ENCODE results near the gene MED25.

DNA sequence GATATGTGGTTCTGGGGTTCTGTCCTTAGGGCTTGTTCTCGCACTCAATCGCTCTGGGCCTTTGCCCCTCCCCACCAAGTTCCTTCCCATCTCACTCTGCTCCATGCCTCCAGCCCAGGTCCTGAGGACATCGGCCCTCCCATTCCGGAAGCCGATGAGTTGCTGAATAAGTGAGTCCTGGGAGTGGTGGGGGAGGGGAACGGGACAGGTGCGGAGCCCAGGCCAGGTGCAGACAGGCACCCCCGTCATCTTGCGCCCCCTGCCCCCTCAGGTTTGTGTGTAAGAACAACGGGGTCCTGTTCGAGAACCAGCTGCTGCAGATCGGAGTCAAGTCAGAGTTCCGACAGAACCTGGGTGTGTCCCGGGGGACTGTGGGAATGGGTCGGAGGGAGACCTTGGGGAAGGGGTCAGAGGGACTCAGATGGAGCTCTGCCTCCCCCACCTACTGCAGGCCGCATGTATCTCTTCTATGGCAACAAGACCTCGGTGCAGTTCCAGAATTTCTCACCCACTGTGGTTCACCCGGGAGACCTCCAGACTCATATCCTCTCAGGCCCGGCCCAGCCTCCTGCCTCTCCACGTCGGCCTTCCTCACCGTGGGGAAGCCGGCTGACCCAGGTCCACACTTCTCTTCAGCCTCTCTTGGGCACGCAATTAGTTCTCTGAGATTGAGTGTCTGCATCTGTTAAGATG, 15.1 kb upstream of the MED25 start:
- no peak for TF ChIP-seq ISL1 (CRISPR knock-in tag; IDR thresholded peaks at IDR 0.05)
- TF ChIP-seq, protein P1, sequence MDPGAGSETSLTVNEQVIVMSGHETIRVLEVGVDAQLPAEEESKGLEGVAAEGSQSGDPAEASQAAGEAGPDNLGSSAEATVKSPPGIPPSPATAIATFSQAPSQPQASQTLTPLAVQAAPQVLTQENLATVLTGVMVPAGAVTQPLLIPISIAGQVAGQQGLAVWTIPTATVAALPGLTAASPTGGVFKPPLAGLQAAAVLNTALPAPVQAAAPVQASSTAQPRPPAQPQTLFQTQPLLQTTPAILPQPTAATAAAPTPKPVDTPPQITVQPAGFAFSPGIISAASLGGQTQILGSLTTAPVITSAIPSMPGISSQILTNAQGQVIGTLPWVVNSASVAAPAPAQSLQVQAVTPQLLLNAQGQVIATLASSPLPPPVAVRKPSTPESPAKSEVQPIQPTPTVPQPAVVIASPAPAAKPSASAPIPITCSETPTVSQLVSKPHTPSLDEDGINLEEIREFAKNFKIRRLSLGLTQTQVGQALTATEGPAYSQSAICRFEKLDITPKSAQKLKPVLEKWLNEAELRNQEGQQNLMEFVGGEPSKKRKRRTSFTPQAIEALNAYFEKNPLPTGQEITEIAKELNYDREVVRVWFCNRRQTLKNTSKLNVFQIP (CRISPR knock-in tag; IDR thresholded peaks at IDR 0.05; ENCODE audit: borderline replicate concordance, low read depth) = no peak
- TF ChIP-seq OSR1 (CRISPR knock-in tag; IDR thresholded peaks at IDR 0.05) = no peak
- no peak for TF ChIP-seq ZNF8 (CRISPR knock-in tag; IDR thresholded peaks at IDR 0.05)
- no peak for TF ChIP-seq ZFP3 (CRISPR knock-in tag; IDR thresholded peaks at IDR 0.05)
- TF ChIP-seq, protein P2, sequence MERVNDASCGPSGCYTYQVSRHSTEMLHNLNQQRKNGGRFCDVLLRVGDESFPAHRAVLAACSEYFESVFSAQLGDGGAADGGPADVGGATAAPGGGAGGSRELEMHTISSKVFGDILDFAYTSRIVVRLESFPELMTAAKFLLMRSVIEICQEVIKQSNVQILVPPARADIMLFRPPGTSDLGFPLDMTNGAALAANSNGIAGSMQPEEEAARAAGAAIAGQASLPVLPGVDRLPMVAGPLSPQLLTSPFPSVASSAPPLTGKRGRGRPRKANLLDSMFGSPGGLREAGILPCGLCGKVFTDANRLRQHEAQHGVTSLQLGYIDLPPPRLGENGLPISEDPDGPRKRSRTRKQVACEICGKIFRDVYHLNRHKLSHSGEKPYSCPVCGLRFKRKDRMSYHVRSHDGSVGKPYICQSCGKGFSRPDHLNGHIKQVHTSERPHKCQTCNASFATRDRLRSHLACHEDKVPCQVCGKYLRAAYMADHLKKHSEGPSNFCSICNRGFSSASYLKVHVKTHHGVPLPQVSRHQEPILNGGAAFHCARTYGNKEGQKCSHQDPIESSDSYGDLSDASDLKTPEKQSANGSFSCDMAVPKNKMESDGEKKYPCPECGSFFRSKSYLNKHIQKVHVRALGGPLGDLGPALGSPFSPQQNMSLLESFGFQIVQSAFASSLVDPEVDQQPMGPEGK (CRISPR knock-in tag; IDR thresholded peaks at IDR 0.05; ENCODE audit: borderline replicate concordance) = no peak
- TF ChIP-seq ESRRG (CRISPR knock-in tag; IDR thresholded peaks at IDR 0.05) = no peak
- no peak for TF ChIP-seq TOX (CRISPR knock-in tag; IDR thresholded peaks at IDR 0.05; ENCODE audit: borderline replicate concordance)
- TF ChIP-seq, protein P3, sequence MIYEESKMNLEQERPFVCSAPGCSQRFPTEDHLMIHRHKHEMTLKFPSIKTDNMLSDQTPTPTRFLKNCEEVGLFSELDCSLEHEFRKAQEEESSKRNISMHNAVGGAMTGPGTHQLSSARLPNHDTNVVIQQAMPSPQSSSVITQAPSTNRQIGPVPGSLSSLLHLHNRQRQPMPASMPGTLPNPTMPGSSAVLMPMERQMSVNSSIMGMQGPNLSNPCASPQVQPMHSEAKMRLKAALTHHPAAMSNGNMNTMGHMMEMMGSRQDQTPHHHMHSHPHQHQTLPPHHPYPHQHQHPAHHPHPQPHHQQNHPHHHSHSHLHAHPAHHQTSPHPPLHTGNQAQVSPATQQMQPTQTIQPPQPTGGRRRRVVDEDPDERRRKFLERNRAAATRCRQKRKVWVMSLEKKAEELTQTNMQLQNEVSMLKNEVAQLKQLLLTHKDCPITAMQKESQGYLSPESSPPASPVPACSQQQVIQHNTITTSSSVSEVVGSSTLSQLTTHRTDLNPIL (CRISPR knock-in tag; IDR thresholded peaks at IDR 0.05; ENCODE audit: low read depth) = no peak
- no peak for TF ChIP-seq ZFP30 (CRISPR knock-in tag; IDR thresholded peaks at IDR 0.05)
